K562 (cell line): Measurements from ENCODE around the gene FAM83F. TPM values are rescaled to one million over a fixed set of nuclear protein-coding genes. Genes with fewer than 3 reads are reported as not detected.

Source experiments
- AFF4 ChIP-seq: sonication (generic); formaldehyde crosslinking; IDR thresholded peaks from 2 replicates; pipeline ENCODE4 v1.8.0; 2023; ENCODE audit warnings: mild to moderate bottlenecking, missing genetic modification reagents
- E2F3 ChIP-seq: fragments of 250-450 bp; sonication (Bioruptor Pico); IDR thresholded peaks from 2 replicates; pipeline ENCODE4 v1.4.0; 2020; ENCODE audit warnings: mild to moderate bottlenecking
- ETS2 ChIP-seq: IDR thresholded peaks from 2 replicates; pipeline ENCODE4 v1.6.1; 2016; ENCODE audit warnings: borderline replicate concordance, missing genetic modification characterization, mild to moderate bottlenecking, moderate library complexity, missing compliant biosample characterization; ENCODE audit not compliant: poor library complexity, severe bottlenecking
- FOXJ2 ChIP-seq: fragments of 200-800 bp; sonication (Bioruptor generic); IDR thresholded peaks from 2 replicates; pipeline ENCODE4 v1.6.1; 2016; ENCODE audit warnings: missing genetic modification characterization, missing compliant biosample characterization
- RNF2 ChIP-seq: sonication (generic); IDR thresholded peaks from 2 replicates; pipeline ENCODE4 v1.6.1; 2016
- SMARCE1 ChIP-seq: fragments of 450-650 bp; IDR thresholded peaks from 2 replicates; pipeline ENCODE4 v1.7.1; 2016; ENCODE audit warnings: mild to moderate bottlenecking
- ZNF146 ChIP-seq: IDR thresholded peaks from one replicate; pipeline ENCODE4 v1.6.1; 2018; ENCODE audit warnings: missing compliant biosample characterization; ENCODE audit not compliant: unreplicated experiment
- ZNF184 ChIP-seq: sonication (generic); formaldehyde crosslinking; IDR thresholded peaks from 2 replicates; pipeline ENCODE4 v1.5.0; 2020; ENCODE audit warnings: missing genetic modification reagents
- polyA plus RNA-seq, 8 experiments: library from polyadenylated mRNA; depleted of rRNA in 4 of 8; stranded (reverse) in 5 of 8; unstranded in 3 of 8; fragments of >200 nt; fragmentation: Nextera tagmentation in 2 of 8; fragmentation: Illumina TruSeq in 1 of 8; extraction: Ambion mirVana in 2 of 8; extraction: Trizol in 1 of 8; gene quantifications; 2 replicates each; pipeline versions ENCODE4 v1.2.1 to v1.2.3, GENCODE V29; 2011 to 2014; ENCODE audit warnings: inconsistent platforms in 1 of 8, missing spikeins in 1 of 8
- total RNA-seq, 7 experiments: library from RNA; depleted of rRNA in 6 of 7; stranded (reverse); fragments of >200 nt in 6 of 7; fragmentation: Illumina TruSeq in 2 of 7; extraction: Trizol in 2 of 7; gene quantifications; 2 replicates each; pipeline versions ENCODE4 v1.2.1 to v1.2.3, GENCODE V29; 2011 to 2021; ENCODE audit warnings: low replicate concordance in 1 of 7
- TF ChIP-seq, protein P1 (sequence below): fragments of 450-650 bp; IDR thresholded peaks from 2 replicates; pipeline ENCODE4 v1.6.1; 2016; ENCODE audit warnings: low read depth
- TF ChIP-seq, protein P2 (sequence below), 2 experiments: fragments of 450-650 bp; IDR thresholded peaks; 2 replicates each; pipeline ENCODE4 v1.6.1; 2018; ENCODE audit warnings: mild to moderate bottlenecking in 2 of 2, low read depth in 1 of 2; ENCODE audit not compliant: partially characterized antibody in 2 of 2

FAM83F gene
- total and polyA plus RNA-seq, 9 of the 15 experiments (the other 6 are each of a cell fraction or from before 2014, with no cell fraction given) = under 0.01 to 0.13 (median 0.04) TPM; not detected in 1

GRCh38 chr22:39960791-39961746 lies 33.7 kb upstream of the FAM83F start (continued):
- TF ChIP-seq RNF2 = peak; percentile 88
- no peak for TF ChIP-seq ETS2
- no peak for TF ChIP-seq ZNF146
- TF ChIP-seq, protein P1, sequence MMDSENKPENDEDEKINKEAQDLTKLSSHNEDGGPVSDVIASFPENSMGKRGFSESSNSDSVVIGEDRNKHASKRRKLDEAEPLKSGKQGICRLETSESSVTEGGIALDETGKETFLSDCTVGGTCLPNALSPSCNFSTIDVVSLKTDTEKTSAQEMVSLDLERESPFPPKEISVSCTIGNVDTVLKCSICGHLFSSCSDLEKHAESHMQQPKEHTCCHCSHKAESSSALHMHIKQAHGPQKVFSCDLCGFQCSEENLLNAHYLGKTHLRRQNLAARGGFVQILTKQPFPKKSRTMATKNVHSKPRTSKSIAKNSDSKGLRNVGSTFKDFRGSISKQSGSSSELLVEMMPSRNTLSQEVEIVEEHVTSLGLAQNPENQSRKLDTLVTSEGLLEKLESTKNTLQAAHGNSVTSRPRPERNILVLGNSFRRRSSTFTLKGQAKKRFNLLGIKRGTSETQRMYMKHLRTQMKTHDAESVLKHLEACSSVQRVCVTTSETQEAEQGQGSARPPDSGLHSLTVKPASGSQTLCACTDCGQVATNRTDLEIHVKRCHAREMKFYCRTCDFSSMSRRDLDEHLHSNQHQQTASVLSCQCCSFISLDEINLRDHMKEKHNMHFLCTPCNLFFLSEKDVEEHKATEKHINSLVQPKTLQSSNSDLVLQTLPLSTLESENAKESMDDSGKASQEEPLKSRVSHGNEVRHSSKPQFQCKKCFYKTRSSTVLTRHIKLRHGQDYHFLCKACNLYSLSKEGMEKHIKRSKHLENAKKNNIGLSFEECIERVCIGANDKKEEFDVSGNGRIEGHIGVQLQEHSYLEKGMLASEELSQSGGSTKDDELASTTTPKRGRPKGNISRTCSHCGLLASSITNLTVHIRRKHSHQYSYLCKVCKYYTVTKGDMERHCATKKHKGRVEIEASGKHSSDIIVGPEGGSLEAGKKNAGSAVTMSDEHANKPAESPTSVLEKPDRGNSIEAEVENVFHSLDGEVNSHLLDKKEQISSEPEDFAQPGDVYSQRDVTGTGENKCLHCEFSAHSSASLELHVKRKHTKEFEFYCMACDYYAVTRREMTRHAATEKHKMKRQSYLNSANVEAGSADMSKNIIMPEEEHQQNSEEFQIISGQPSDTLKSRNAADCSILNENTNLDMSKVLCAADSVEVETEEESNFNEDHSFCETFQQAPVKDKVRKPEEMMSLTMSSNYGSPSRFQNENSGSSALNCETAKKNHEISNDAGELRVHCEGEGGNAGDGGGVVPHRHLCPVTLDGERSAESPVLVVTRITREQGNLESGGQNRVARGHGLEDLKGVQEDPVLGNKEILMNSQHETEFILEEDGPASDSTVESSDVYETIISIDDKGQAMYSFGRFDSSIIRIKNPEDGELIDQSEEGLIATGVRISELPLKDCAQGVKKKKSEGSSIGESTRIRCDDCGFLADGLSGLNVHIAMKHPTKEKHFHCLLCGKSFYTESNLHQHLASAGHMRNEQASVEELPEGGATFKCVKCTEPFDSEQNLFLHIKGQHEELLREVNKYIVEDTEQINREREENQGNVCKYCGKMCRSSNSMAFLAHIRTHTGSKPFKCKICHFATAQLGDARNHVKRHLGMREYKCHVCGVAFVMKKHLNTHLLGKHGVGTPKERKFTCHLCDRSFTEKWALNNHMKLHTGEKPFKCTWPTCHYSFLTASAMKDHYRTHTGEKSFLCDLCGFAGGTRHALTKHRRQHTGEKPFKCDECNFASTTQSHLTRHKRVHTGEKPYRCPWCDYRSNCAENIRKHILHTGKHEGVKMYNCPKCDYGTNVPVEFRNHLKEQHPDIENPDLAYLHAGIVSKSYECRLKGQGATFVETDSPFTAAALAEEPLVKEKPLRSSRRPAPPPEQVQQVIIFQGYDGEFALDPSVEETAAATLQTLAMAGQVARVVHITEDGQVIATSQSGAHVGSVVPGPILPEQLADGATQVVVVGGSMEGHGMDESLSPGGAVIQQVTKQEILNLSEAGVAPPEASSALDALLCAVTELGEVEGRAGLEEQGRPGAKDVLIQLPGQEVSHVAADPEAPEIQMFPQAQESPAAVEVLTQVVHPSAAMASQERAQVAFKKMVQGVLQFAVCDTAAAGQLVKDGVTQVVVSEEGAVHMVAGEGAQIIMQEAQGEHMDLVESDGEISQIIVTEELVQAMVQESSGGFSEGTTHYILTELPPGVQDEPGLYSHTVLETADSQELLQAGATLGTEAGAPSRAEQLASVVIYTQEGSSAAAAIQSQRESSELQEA = no peak
- no peak for TF ChIP-seq AFF4 (CRISPR knock-in tag)
- TF ChIP-seq SMARCE1 = peak; percentile 91
- TF ChIP-seq, protein P2, sequence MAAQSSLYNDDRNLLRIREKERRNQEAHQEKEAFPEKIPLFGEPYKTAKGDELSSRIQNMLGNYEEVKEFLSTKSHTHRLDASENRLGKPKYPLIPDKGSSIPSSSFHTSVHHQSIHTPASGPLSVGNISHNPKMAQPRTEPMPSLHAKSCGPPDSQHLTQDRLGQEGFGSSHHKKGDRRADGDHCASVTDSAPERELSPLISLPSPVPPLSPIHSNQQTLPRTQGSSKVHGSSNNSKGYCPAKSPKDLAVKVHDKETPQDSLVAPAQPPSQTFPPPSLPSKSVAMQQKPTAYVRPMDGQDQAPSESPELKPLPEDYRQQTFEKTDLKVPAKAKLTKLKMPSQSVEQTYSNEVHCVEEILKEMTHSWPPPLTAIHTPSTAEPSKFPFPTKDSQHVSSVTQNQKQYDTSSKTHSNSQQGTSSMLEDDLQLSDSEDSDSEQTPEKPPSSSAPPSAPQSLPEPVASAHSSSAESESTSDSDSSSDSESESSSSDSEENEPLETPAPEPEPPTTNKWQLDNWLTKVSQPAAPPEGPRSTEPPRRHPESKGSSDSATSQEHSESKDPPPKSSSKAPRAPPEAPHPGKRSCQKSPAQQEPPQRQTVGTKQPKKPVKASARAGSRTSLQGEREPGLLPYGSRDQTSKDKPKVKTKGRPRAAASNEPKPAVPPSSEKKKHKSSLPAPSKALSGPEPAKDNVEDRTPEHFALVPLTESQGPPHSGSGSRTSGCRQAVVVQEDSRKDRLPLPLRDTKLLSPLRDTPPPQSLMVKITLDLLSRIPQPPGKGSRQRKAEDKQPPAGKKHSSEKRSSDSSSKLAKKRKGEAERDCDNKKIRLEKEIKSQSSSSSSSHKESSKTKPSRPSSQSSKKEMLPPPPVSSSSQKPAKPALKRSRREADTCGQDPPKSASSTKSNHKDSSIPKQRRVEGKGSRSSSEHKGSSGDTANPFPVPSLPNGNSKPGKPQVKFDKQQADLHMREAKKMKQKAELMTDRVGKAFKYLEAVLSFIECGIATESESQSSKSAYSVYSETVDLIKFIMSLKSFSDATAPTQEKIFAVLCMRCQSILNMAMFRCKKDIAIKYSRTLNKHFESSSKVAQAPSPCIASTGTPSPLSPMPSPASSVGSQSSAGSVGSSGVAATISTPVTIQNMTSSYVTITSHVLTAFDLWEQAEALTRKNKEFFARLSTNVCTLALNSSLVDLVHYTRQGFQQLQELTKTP (IDR thresholded peaks at IDR 0.05; ENCODE audit: low read depth in 1 of 2, partially characterized antibody in 2 of 2) = no peak
- no peak for TF ChIP-seq FOXJ2 (tag)
- TF ChIP-seq E2F3 (CRISPR knock-in tag) = no peak
- no peak for TF ChIP-seq ZNF184 (CRISPR knock-in tag)
